Endothelial cell of umbilical vein (primary cell): Measurements from ENCODE around the gene MCM3.

Experiments
- POLR2A ChIP-seq: IDR thresholded peaks from 2 replicates; pipeline ENCODE4 v1.6.1; 2012; ENCODE audit warnings: low read depth, mild to moderate bottlenecking, control low read depth, low read length
- POLR2AphosphoS5 ChIP-seq: IDR thresholded peaks from 2 replicates; pipeline ENCODE4 v1.6.1; 2012; ENCODE audit warnings: low read depth, mild to moderate bottlenecking, control low read depth, low read length, moderate library complexity; ENCODE audit not compliant: insufficient read depth
- TF ChIP-seq, protein P1 (sequence below), 2 donors: IDR thresholded peaks; 1 replicate in 1 of 2; 2 replicates in 1 of 2; pipeline ENCODE4 v1.5.1; 2011; ENCODE audit warnings: low read length in 2 of 2, mild to moderate bottlenecking in 2 of 2, moderate library complexity in 2 of 2, control low read depth in 1 of 2, inconsistent platforms in 1 of 2, low read depth in 1 of 2; ENCODE audit not compliant: insufficient read depth in 1 of 2; ENCODE audit errors: extremely low read depth in 1 of 2

DNA sequence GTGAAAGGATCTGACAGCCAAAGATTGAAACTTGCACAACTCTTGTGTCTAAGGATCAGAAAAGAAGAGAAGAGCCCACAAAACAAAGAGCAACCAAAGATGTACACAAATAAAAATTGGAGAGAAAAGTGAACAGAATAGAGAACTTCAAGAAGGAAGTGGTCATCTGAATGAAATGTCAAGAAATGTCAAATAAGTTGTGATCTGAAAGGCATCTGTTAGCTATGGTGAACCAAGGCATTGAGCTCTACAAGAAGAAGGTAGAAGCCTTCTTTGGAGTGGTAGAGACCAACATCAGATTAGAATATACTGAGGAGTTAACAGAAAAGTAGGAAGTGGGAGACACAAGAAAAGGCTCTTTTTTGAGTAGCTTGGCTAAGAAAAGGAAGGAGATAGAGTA lies 68.8 kb downstream of the MCM3 start:
- TF ChIP-seq, protein P1, sequence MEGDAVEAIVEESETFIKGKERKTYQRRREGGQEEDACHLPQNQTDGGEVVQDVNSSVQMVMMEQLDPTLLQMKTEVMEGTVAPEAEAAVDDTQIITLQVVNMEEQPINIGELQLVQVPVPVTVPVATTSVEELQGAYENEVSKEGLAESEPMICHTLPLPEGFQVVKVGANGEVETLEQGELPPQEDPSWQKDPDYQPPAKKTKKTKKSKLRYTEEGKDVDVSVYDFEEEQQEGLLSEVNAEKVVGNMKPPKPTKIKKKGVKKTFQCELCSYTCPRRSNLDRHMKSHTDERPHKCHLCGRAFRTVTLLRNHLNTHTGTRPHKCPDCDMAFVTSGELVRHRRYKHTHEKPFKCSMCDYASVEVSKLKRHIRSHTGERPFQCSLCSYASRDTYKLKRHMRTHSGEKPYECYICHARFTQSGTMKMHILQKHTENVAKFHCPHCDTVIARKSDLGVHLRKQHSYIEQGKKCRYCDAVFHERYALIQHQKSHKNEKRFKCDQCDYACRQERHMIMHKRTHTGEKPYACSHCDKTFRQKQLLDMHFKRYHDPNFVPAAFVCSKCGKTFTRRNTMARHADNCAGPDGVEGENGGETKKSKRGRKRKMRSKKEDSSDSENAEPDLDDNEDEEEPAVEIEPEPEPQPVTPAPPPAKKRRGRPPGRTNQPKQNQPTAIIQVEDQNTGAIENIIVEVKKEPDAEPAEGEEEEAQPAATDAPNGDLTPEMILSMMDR (IDR thresholded peaks at IDR 0.05; ENCODE audit: extremely low read depth in 1 of 2, insufficient read depth in 1 of 2, low read depth in 1 of 2, low read length in 2 of 2) = no peak
- TF ChIP-seq POLR2A = no peak
- TF ChIP-seq POLR2AphosphoS5 = no peak
